HCT116 (cell line): Measurements from ENCODE around the gene APP. TPM values are rescaled to one million over a fixed set of nuclear protein-coding genes. Genes with fewer than 3 reads are reported as not detected.

Experiments used
- ATAC-seq: fragments of 200-7000 bp; cut with Tn5 transposase; 2 replicates; pipeline ENCODE4 v1.9.1; 2020; ENCODE audit warnings: mild to moderate bottlenecking, moderate library complexity
- BruUV-seq: library from RNA; stranded (reverse); fragments of 400-500 nt; replicated peaks from 2 replicates; lab custom pipeline; 2021; lab: Mats Ljungman, UMichigan
- CTCF ChIA-PET: fragments of 300-600 bp; sonication (Branson Sonifier 250); formaldehyde crosslinking; loops from one replicate; lab custom pipeline; 2021; ENCODE audit warnings: antibody characterized with exemption; lab: Charles Lee
- POLR2A ChIA-PET: fragments of 300-600, 350-600 bp; sonication (Branson Sonifier 250); formaldehyde crosslinking; loops from one replicate; lab custom pipeline; 2021; ENCODE audit warnings: antibody characterized with exemption; lab: Charles Lee
- RAD21 ChIA-PET, 2 experiments: fragments of 300-600 bp; sonication (Branson Sonifier 250); formaldehyde crosslinking; loops; one replicate each; lab custom pipeline; 2023; ENCODE audit warnings: low total read pairs in 2 of 2; ENCODE audit not compliant: uncharacterized antibody in 2 of 2, unreplicated experiment in 2 of 2, low non-redundant PET in 1 of 2; lab: Charles Lee
- DNase-seq: peaks from one replicate; pipeline ENCODE4 v3.0.0-alpha.2; 2010; ENCODE audit warnings: low read depth, low spot score
- H2AFZ ChIP-seq: fragments of 200-600 bp; shearing (Covaris generic), sonication (generic); 2 replicates; pipeline ENCODE4 v1.6.1; 2017; ENCODE audit warnings: low read depth, mixed run types, mixed read lengths, antibody characterized with exemption, low read length; ENCODE audit not compliant: poor library complexity, severe bottlenecking
- H3K27ac ChIP-seq: 2 replicates; pipeline ENCODE4 v1.5.1; 2012; ENCODE audit warnings: low read depth, low read length
- H3K27me3 ChIP-seq: fragments of 200-600 bp; sonication (generic); 2 replicates; pipeline ENCODE4 v1.6.1; 2016; ENCODE audit warnings: mixed run types, low read length, mixed read lengths; ENCODE audit not compliant: insufficient read depth
- H3K36me3 ChIP-seq, 2 experiments: fragments of 200-500 bp in 1 of 2; fragments of 200-600 bp in 1 of 2; sonication (Bioruptor generic) in 1 of 2; sonication (generic) in 1 of 2; 2 replicates each; pipeline versions ENCODE4 v1.5.1 to v1.6.1; 2014 to 2016; ENCODE audit warnings: low read length in 2 of 2, inconsistent platforms in 1 of 2, mixed read lengths in 1 of 2, mixed run types in 1 of 2; ENCODE audit not compliant: insufficient read depth in 2 of 2, control insufficient read depth in 1 of 2
- H3K4me1 ChIP-seq, 2 experiments: fragments of 200-600 bp in 1 of 2; sonication (generic) in 1 of 2; 2 replicates each; pipeline versions ENCODE4 v1.5.1 to v1.6.1; 2012 to 2017; ENCODE audit warnings: low read length in 2 of 2, inconsistent platforms in 1 of 2, mild to moderate bottlenecking in 1 of 2, mixed read lengths in 1 of 2, mixed run types in 1 of 2, moderate library complexity in 1 of 2; ENCODE audit not compliant: insufficient read depth in 2 of 2, control insufficient read depth in 1 of 2
- H3K4me2 ChIP-seq: fragments of 200-600 bp; sonication (generic); 2 replicates; pipeline ENCODE4 v1.6.1; 2017; ENCODE audit warnings: mixed run types, low read length, mixed read lengths
- H3K4me3 ChIP-seq, 2 experiments: fragments of 200-600 bp in 1 of 2; sonication (generic) in 1 of 2; replicated peaks in 1 of 2; 2 replicates each; pipeline ENCODE4 v1.5.1; 2011 to 2016; ENCODE audit warnings: low read length in 2 of 2, control low read depth in 1 of 2, low read depth in 1 of 2, mild to moderate bottlenecking in 1 of 2, mixed read lengths in 1 of 2, mixed run types in 1 of 2
- H3K79me2 ChIP-seq: fragments of 200-600 bp; sonication (generic); 2 replicates; pipeline ENCODE4 v1.6.1; 2017; ENCODE audit warnings: mild to moderate bottlenecking, mixed run types, low read length, moderate library complexity, mixed read lengths; ENCODE audit not compliant: insufficient read depth
- H3K9ac ChIP-seq: fragments of 200-600 bp; sonication (generic); 2 replicates; pipeline ENCODE4 v1.6.1; 2016; ENCODE audit warnings: low read length, mixed read lengths
- H3K9me2 ChIP-seq: fragments of 200-600 bp; sonication (generic), shearing (Covaris generic); 2 replicates; pipeline ENCODE4 v1.6.1; 2017; ENCODE audit warnings: mixed run types, mild to moderate bottlenecking, moderate library complexity; ENCODE audit not compliant: insufficient read depth
- H3K9me3 ChIP-seq, 2 experiments: fragments of 200-500 bp in 1 of 2; fragments of 200-600 bp in 1 of 2; sonication (Bioruptor generic) in 1 of 2; sonication (generic) in 1 of 2; 2 replicates each; pipeline ENCODE4 v1.6.1; 2014 to 2017; ENCODE audit warnings: low read length in 2 of 2, mixed read lengths in 2 of 2, inconsistent platforms in 1 of 2, low read depth in 1 of 2, mild to moderate bottlenecking in 1 of 2, mixed run types in 1 of 2, moderate library complexity in 1 of 2; ENCODE audit not compliant: control insufficient read depth in 1 of 2, insufficient read depth in 1 of 2
- H4K20me1 ChIP-seq: fragments of 200-600 bp; sonication (generic), shearing (Covaris generic); 2 replicates; pipeline ENCODE4 v1.6.1; 2017; ENCODE audit warnings: mixed run types, mild to moderate bottlenecking, moderate library complexity; ENCODE audit not compliant: insufficient read depth
- ATF3 ChIP-seq: IDR thresholded peaks from 2 replicates; pipeline ENCODE4 v1.6.1; 2012
- CEBPB ChIP-seq: IDR thresholded peaks from 2 replicates; pipeline ENCODE4 v1.6.1; 2012; ENCODE audit warnings: low read depth
- ELF1 ChIP-seq: IDR thresholded peaks from 2 replicates; pipeline ENCODE4 v1.6.1; 2012; ENCODE audit warnings: low read depth, borderline replicate concordance
- EZH2phosphoT487 ChIP-seq: fragments of 200-600 bp; IDR thresholded peaks from 2 replicates; pipeline ENCODE4 v1.6.1; 2018; ENCODE audit warnings: antibody characterized with exemption, borderline replicate concordance
- FOSL1 ChIP-seq: IDR thresholded peaks from 2 replicates; pipeline ENCODE4 v1.6.1; 2012; ENCODE audit warnings: low read depth
- MAX ChIP-seq: IDR thresholded peaks from 2 replicates; pipeline ENCODE4 v1.6.1; 2012
- POLR2AphosphoS5 ChIP-seq: IDR thresholded peaks from 2 replicates; pipeline ENCODE4 v1.6.1; 2011; ENCODE audit warnings: mild to moderate bottlenecking, low read depth, low read length, moderate library complexity
- REST ChIP-seq: IDR thresholded peaks from 2 replicates; pipeline ENCODE4 v1.6.1; 2012; ENCODE audit warnings: low read depth
- SIN3A ChIP-seq: IDR thresholded peaks from 2 replicates; pipeline ENCODE4 v1.6.1; 2012; ENCODE audit warnings: low read depth
- SP1 ChIP-seq: IDR thresholded peaks from 2 replicates; pipeline ENCODE4 v1.6.1; 2012; ENCODE audit warnings: low read depth
- SRF ChIP-seq: IDR thresholded peaks from 2 replicates; pipeline ENCODE4 v1.6.1; 2012; ENCODE audit warnings: low read depth
- TCF7L2 ChIP-seq: IDR thresholded peaks from 2 replicates; pipeline ENCODE4 v1.7.0; 2011; ENCODE audit warnings: borderline replicate concordance, inconsistent platforms; ENCODE audit not compliant: insufficient read depth, insufficient read length; ENCODE audit errors: extremely low read depth
- ZBTB33 ChIP-seq: IDR thresholded peaks from 2 replicates; pipeline ENCODE4 v1.6.1; 2011; ENCODE audit warnings: mild to moderate bottlenecking, low read length, moderate library complexity; ENCODE audit not compliant: insufficient replicate concordance; ENCODE audit errors: extremely low read depth
- ZFX ChIP-seq: fragments of 450-650 bp; IDR thresholded peaks from 2 replicates; pipeline ENCODE4 v1.6.1; 2017
- ZNF274 ChIP-seq: fragments of 200-500 bp; sonication (Bioruptor generic); IDR thresholded peaks from 2 replicates; pipeline ENCODE4 v1.6.1; 2014; ENCODE audit warnings: mild to moderate bottlenecking, low read depth, low read length, inconsistent platforms
- intact Hi-C: fragments of 100-400 bp; cut with micrococcal nuclease; formaldehyde crosslinking; loops from 2 replicates; pipeline ENCODE4 v1.10.0; 2022
- total RNA-seq: library from RNA; stranded (reverse); gene quantifications from one replicate; pipeline ENCODE4 v1.2.1, GENCODE V29; 2021; ENCODE audit not compliant: unreplicated experiment

Gene APP
- total RNA-seq, 1 experiment from 2014 or later: 267 TPM

GRCh38 chr21:25848309-25848708 lies 322.3 kb downstream of the APP start:
- Histone ChIP-seq H2AFZ (no peak overlapping the region), H3K4me1 (no peaks in the 10 kb centered on the region), H3K4me3 (no peak overlapping the region), H3K9me2 (no peaks in the 10 kb centered on the region), H3K79me2 (no peaks in the 10 kb centered on the region), H3K9me3 (no peaks in the 10 kb centered on the region), H3K4me2 (no peak overlapping the region), H3K27ac (no peak overlapping the region), H3K27me3 (peaks cover 10% of the 10 kb centered on the region; the same call in 1 of the 2 replicates), H3K9ac (no peak overlapping the region), H3K36me3 (no peaks in the 10 kb centered on the region; a peak in 1 of 4 replicates), H4K20me1 (no peaks in the 10 kb centered on the region)
- TF ChIP-seq MAX (no peak), ZFX (no peak), POLR2AphosphoS5 (no peak), EZH2phosphoT487 (no peak), SRF (no peak), FOSL1 (no peak), ZNF274 (no peak), SIN3A (no peak), CEBPB (no peak), ZBTB33 (no peak), ELF1 (no peak), REST (no peak), ATF3 (no peak), SP1 (no peak), TCF7L2 (no peak)
- DNase-seq (no peak), ATAC-seq (no peak)
- POLR2A ChIA-PET: no interaction called here
- intact Hi-C loops: no loop called here
- RAD21 ChIA-PET: no interaction called here
- CTCF ChIA-PET: no interaction called here
- BruUV-seq: no TSS peak
